Skin epidermis (tissue), 12 donors: ENCODE measurements around the gene PLD2.
A peak's percentile ranks its signal among the peaks of the same experiment; 100 is the strongest.

ENCODE experiments used
- H3K27ac ChIP-seq, 21 experiments: fragments of 200-600 bp; sonication (generic) in 11 of 21; one replicate each; pipeline ENCODE4 v1.5.0; 2020; ENCODE audit warnings: mild to moderate bottlenecking in 3 of 21, inconsistent platforms in 2 of 21, moderate library complexity in 2 of 21
- H3K4me3 ChIP-seq, 7 experiments: fragments of 200-600 bp; sonication (generic) in 2 of 7; one replicate each; pipeline ENCODE4 v1.5.0; 2020; ENCODE audit warnings: inconsistent platforms in 2 of 7, mild to moderate bottlenecking in 2 of 7, moderate library complexity in 1 of 7

Gene PLD2

GRCh38 chr17:4788807-4789700 is 17.9 kb upstream of the PLD2 start, which contains the start of gene GLTPD2:
Gene GLTPD2, plus strand, starts transcription at chr17:4788964. Its CDS starts 48 bp downstream, at chr17:4789012.
- peak within 1 kb of the TSS; percentile 46 to 79 (median 58) for H3K4me3 ChIP-seq
- H3K27ac ChIP-seq, result peak within 1 kb of the TSS; percentile 49 to 98 (median 95)

- H3K27ac ChIP-seq, result peak overlapping the region; percentile 49 to 98 (median 95)
- H3K4me3 ChIP-seq, result peak overlapping the region; percentile 46 to 79 (median 58)
Observed at GRCh38 chr17:4789701-4789950, 17.3 kb upstream of the PLD2 start.

- Histone ChIP-seq H3K27ac (peak overlapping the region; percentile 84 to 98 (median 95)), H3K4me3 (peak overlapping the region; percentile 46 to 79 (median 58))
Observed at GRCh38 chr17:4789951-4790704, 16.8 kb upstream of the PLD2 start.

- Histone ChIP-seq H3K4me3 (peak overlapping the region; percentile 46 to 79 (median 58)), H3K27ac (peak overlapping the region in 20 of 21 experiments; percentile 51 to 98 (median 95))
Observed at GRCh38 chr17:4790705-4791088, 16.3 kb upstream of the PLD2 start.

- H3K27ac ChIP-seq, result peak overlapping the region in 10 of 21 experiments; percentile 58 to 90 (median 84)
- H3K4me3 ChIP-seq, result peak overlapping the region in 1 of 7 experiments; percentile 83
Observed at GRCh38 chr17:4795168-4795567, 11.8 kb upstream of the PLD2 start.

- H3K27ac ChIP-seq, result peak overlapping the region in 20 of 21 experiments; percentile 76 to 93 (median 88)
- H3K4me3 ChIP-seq, result peak overlapping the region; percentile 62 to 96 (median 83)
Observed at GRCh38 chr17:4796552-4796920, 10.4 kb upstream of the PLD2 start.

GRCh38 chr17:4800462-4801196 is 6.3 kb upstream of the PLD2 start:
- Histone ChIP-seq H3K27ac (no peak overlapping the region), H3K4me3 (no peak overlapping the region)

GRCh38 chr17:4802228-4802627 is 4.7 kb upstream of the PLD2 start, which contains the start of gene C17orf114:
Gene C17orf114, minus strand, starts transcription at chr17:4802328.
- Histone ChIP-seq H3K27ac (no peak within 1 kb of the TSS), H3K4me3 (no peak within 1 kb of the TSS)

GRCh38 chr17:4806456-4806776 is 536 bp upstream of the PLD2 start:
- H3K4me3 ChIP-seq, result peak overlapping the region; percentile 67 to 89 (median 74)
- peak overlapping the region in 13 of 21 experiments; percentile 30 to 95 (median 88) for H3K27ac ChIP-seq

- Histone ChIP-seq H3K4me3 (peak overlapping the region; percentile 67 to 89 (median 74)), H3K27ac (peak overlapping the region; percentile 8 to 98 (median 90))
Observed at GRCh38 chr17:4807605-4808377, 839 bp downstream of the PLD2 start.

- peak overlapping the region in 4 of 21 experiments; percentile 25 to 88 (median 86) for H3K27ac ChIP-seq
- peak overlapping the region in 4 of 7 experiments; percentile 73 to 89 (median 77) for H3K4me3 ChIP-seq
Observed at GRCh38 chr17:4808378-4808767, 1.4 kb downstream of the PLD2 start.

- Histone ChIP-seq H3K4me3 (no peak overlapping the region), H3K27ac (no peak overlapping the region)
Observed at GRCh38 chr17:4810696-4811290, 3.8 kb downstream of the PLD2 start.

GRCh38 chr17:4811471-4811870 is 4.5 kb downstream of the PLD2 start:
- Histone ChIP-seq H3K4me3 (no peak overlapping the region), H3K27ac (no peak overlapping the region)

- no peak overlapping the region for H3K4me3 ChIP-seq
Observed at GRCh38 chr17:4812690-4813089, 5.7 kb downstream of the PLD2 start.

GRCh38 chr17:4815043-4815675 is 8.2 kb downstream of the PLD2 start:
- no peak overlapping the region for H3K27ac ChIP-seq
- no peak overlapping the region for H3K4me3 ChIP-seq

More at GRCh38 chr17:4812690-4813089, 5.7 kb downstream of the PLD2 start:
- no peak overlapping the region for H3K27ac ChIP-seq

GRCh38 chr17:4816826-4817225 is 9.9 kb downstream of the PLD2 start:
- Histone ChIP-seq H3K27ac (no peak overlapping the region), H3K4me3 (no peak overlapping the region)

- no peak overlapping the region for H3K27ac ChIP-seq
Observed at GRCh38 chr17:4818276-4818675, 11.3 kb downstream of the PLD2 start.

GRCh38 chr17:4822835-4823234 is 15.9 kb downstream of the PLD2 start:
- H3K27ac ChIP-seq, result no peak overlapping the region
- H3K4me3 ChIP-seq, result no peak overlapping the region

More at GRCh38 chr17:4818276-4818675, 11.3 kb downstream of the PLD2 start:
- no peak overlapping the region for H3K4me3 ChIP-seq
